Stimulated activated CD8-positive, alpha-beta memory T cell treated with anti-CD3 and anti-CD28 coated beads, Interleukin-7, amount 100 ng/mL, for 1 hour (primary cell): ENCODE measurements around the gene PALD1.

Experiments
- DNase-seq, 2 donors: peaks; one replicate each; pipeline ENCODE4 v3.0.0-alpha.2; 2020; ENCODE audit warnings: low read depth in 2 of 2

Gene PALD1

GRCh38 chr10:70478191-70479164 lies at the start of gene PALD1:
PALD1 (plus strand) TSS chr10:70478767; CDS start chr10:70525952, 47,185 bp downstream.
- DNase-seq: no peak

GRCh38 chr10:70430493-70431445 lies 47.8 kb upstream of the PALD1 start:
- no peak for DNase-seq

GRCh38 chr10:70432101-70432500 lies 46.5 kb upstream of the PALD1 start:
- no peak for DNase-seq

GRCh38 chr10:70432561-70433263 lies 45.9 kb upstream of the PALD1 start:
- DNase-seq: no peak

GRCh38 chr10:70433581-70434280 lies 44.8 kb upstream of the PALD1 start:
- DNase-seq: no peak

- DNase-seq: no peak
Observed at GRCh38 chr10:70435241-70436085, 43.1 kb upstream of the PALD1 start.

GRCh38 chr10:70437721-70438120 lies 40.8 kb upstream of the PALD1 start:
- DNase-seq: no peak

- DNase-seq: no peak
Observed at GRCh38 chr10:70440296-70441160, 38.0 kb upstream of the PALD1 start.

- no peak for DNase-seq
Observed at GRCh38 chr10:70441161-70441894, 37.2 kb upstream of the PALD1 start, which contains the start of gene NODAL. NODAL (minus strand) TSS chr10:70441681; CDS start chr10:70441667, 14 bp downstream.

GRCh38 chr10:70441895-70442309 lies 36.7 kb upstream of the PALD1 start:
- no peak for DNase-seq

- no peak for DNase-seq
Observed at GRCh38 chr10:70442332-70442988, 36.1 kb upstream of the PALD1 start.

GRCh38 chr10:70444744-70445143 lies 33.8 kb upstream of the PALD1 start:
- DNase-seq: no peak

GRCh38 chr10:70445718-70446657 lies 32.6 kb upstream of the PALD1 start:
- DNase-seq: no peak

- no peak for DNase-seq
Observed at GRCh38 chr10:70448236-70448635, 30.3 kb upstream of the PALD1 start.

GRCh38 chr10:70455213-70455630 lies 23.3 kb upstream of the PALD1 start:
- no peak for DNase-seq

- no peak for DNase-seq
Observed at GRCh38 chr10:70456164-70456563, 22.4 kb upstream of the PALD1 start.
